Osteoblast (primary cell): Measurements from ENCODE around the gene KAZN. TPM values are rescaled to one million over a fixed set of nuclear protein-coding genes. Genes with fewer than 3 reads are reported as not detected.

Experiments
- DNase-seq: peaks from one replicate; pipeline ENCODE4 v3.0.0; 2011; ENCODE audit warnings: low spot score, mixed read lengths; ENCODE audit not compliant: insufficient read length; ENCODE audit errors: missing footprints
- H2AFZ ChIP-seq: 2 replicates; pipeline ENCODE4 v1.6.0; 2011; ENCODE audit warnings: mild to moderate bottlenecking, low read length
- H3K27ac ChIP-seq: 2 replicates; pipeline ENCODE4 v1.5.1; 2011; ENCODE audit warnings: mild to moderate bottlenecking, low read depth, low read length, moderate library complexity
- H3K27me3 ChIP-seq: 2 replicates; pipeline ENCODE4 v1.6.0; 2012; ENCODE audit warnings: mild to moderate bottlenecking, control low read depth, inconsistent platforms, low read length, moderate library complexity; ENCODE audit not compliant: insufficient read depth
- H3K36me3 ChIP-seq: 2 replicates; pipeline ENCODE4 v1.5.1; 2011; ENCODE audit warnings: mild to moderate bottlenecking, low read length, control low read depth, moderate library complexity; ENCODE audit not compliant: insufficient read depth
- H3K4me1 ChIP-seq: 2 replicates; pipeline ENCODE4 v1.5.1; 2011; ENCODE audit warnings: mild to moderate bottlenecking, low read length, control low read depth, moderate library complexity; ENCODE audit not compliant: insufficient read depth
- H3K4me2 ChIP-seq: 2 replicates; pipeline ENCODE4 v1.6.0; 2011; ENCODE audit warnings: mild to moderate bottlenecking, low read length; ENCODE audit not compliant: insufficient read depth
- H3K4me3 ChIP-seq: fragments of 200-600 bp; sonication (generic); 3 replicates; pipeline ENCODE4 v1.5.1; 2012; ENCODE audit warnings: mild to moderate bottlenecking, low read length, inconsistent platforms; ENCODE audit not compliant: insufficient read depth
- H3K79me2 ChIP-seq: 2 replicates; pipeline ENCODE4 v1.6.0; 2012; ENCODE audit warnings: mild to moderate bottlenecking, low read length, control low read depth, inconsistent platforms; ENCODE audit not compliant: insufficient read depth
- H3K9me3 ChIP-seq: 2 replicates; pipeline ENCODE4 v1.5.1; 2011; ENCODE audit warnings: low read depth, low read length, control low read depth
- H4K20me1 ChIP-seq: 2 replicates; pipeline ENCODE4 v1.6.0; 2012; ENCODE audit warnings: mild to moderate bottlenecking, low read length, control low read depth; ENCODE audit not compliant: insufficient read depth
- CTCF ChIP-seq: IDR thresholded peaks from 2 replicates; pipeline ENCODE4 v1.5.1; 2011; ENCODE audit warnings: mild to moderate bottlenecking, low read depth, low read length, moderate library complexity; ENCODE audit errors: extremely low read depth
- total RNA-seq: library from RNA; depleted of rRNA; stranded (reverse); fragments of >200 nt; gene quantifications from 2 replicates; pipeline ENCODE4 v1.2.3, GENCODE V29; 2012

The KAZN gene
- total RNA-seq, 1 donor = 9.0 TPM

GRCh38 chr1:15056515-15057285 is 458.2 kb downstream of the KAZN start:
- H3K4me1 ChIP-seq = no peaks in the 10 kb centered on the region
- H2AFZ ChIP-seq = no peak overlapping the region
- H3K9me3 ChIP-seq = no peaks in the 10 kb centered on the region
- H4K20me1 ChIP-seq = peaks cover 8% of the 10 kb centered on the region
- H3K27me3 ChIP-seq = no peaks in the 10 kb centered on the region
- H3K4me3 ChIP-seq = no peak overlapping the region
- H3K4me2 ChIP-seq = no peak overlapping the region
- no peaks in the 10 kb centered on the region for H3K79me2 ChIP-seq
- no peak overlapping the region for H3K27ac ChIP-seq
- TF ChIP-seq CTCF = no peak
- H3K36me3 ChIP-seq = peaks cover 1% of the 10 kb centered on the region
- peak; percentile 95 for DNase-seq

DNA sequence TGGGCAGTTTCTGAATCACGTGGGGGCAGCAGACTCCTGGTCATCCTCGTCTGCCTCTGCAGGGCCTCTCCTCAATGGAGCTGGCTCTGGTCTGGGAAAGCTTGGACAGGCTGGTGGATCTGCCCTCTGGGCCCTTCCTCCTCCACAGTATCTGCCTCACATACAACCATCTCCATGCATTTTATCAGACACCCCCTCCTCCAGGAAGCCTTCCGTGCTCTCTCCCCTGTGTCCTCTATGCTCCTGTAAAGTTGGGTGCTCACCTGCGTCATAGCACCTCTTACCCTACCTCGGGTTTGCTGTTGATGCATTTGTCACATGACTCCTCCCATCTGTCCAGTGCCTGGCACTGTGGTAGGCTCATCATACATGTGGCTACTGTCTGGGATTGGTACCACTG is 459.3 kb downstream of the KAZN start:
- peaks cover 12% of the 10 kb centered on the region for H3K36me3 ChIP-seq
- H3K27me3 ChIP-seq = no peaks in the 10 kb centered on the region
- no peak overlapping the region for H3K4me3 ChIP-seq
- H3K4me2 ChIP-seq = no peak overlapping the region
- H3K79me2 ChIP-seq = no peaks in the 10 kb centered on the region
- DNase-seq = peak; percentile 13
- H3K27ac ChIP-seq = no peak overlapping the region
- H3K9me3 ChIP-seq = no peaks in the 10 kb centered on the region
- no peaks in the 10 kb centered on the region for H3K4me1 ChIP-seq
- no peak overlapping the region for H2AFZ ChIP-seq
- H4K20me1 ChIP-seq = peaks cover 8% of the 10 kb centered on the region
- TF ChIP-seq CTCF = no peak

DNA sequence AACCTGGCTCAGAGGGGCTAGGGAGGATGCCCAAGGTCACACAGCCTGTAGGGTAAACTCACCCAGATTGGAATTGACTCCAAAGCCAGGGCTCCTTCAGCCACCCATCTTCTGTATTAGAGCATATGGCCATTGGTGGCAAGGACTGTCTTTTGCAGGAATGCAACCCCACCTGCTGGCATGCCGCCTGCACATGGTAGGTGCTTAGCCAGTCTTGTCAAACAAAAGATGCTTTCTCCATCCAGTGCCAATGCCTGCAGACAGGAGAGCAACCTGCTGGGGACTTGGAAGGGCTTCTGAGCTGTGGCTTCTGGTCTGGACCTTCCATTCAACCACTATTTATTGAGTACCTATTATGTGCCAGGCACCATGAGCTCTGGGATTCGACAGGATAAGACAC is 459.8 kb downstream of the KAZN start:
- H3K4me1 ChIP-seq = no peaks in the 10 kb centered on the region
- H3K27ac ChIP-seq = no peak overlapping the region
- H2AFZ ChIP-seq = no peak overlapping the region
- H3K4me2 ChIP-seq = no peak overlapping the region
- H3K4me3 ChIP-seq = no peak overlapping the region
- no peaks in the 10 kb centered on the region for H3K27me3 ChIP-seq
- no peak for TF ChIP-seq CTCF
- peaks cover 12% of the 10 kb centered on the region for H3K36me3 ChIP-seq
- DNase-seq = peak; percentile 39
- H3K9me3 ChIP-seq = no peaks in the 10 kb centered on the region
- H4K20me1 ChIP-seq = peaks cover 8% of the 10 kb centered on the region
- H3K79me2 ChIP-seq = no peaks in the 10 kb centered on the region

GRCh38 chr1:15060104-15060503 is 461.6 kb downstream of the KAZN start:
- H3K4me2 ChIP-seq = no peak overlapping the region
- no peaks in the 10 kb centered on the region for H3K27me3 ChIP-seq
- H3K36me3 ChIP-seq = peaks cover 12% of the 10 kb centered on the region
- no peaks in the 10 kb centered on the region for H3K4me1 ChIP-seq
- H4K20me1 ChIP-seq = peaks cover 4% of the 10 kb centered on the region
- H2AFZ ChIP-seq = no peak overlapping the region
- H3K4me3 ChIP-seq = no peak overlapping the region
- no peaks in the 10 kb centered on the region for H3K9me3 ChIP-seq
- no peak for TF ChIP-seq CTCF
- DNase-seq = peak; percentile 61
- H3K27ac ChIP-seq = no peak overlapping the region
- no peaks in the 10 kb centered on the region for H3K79me2 ChIP-seq
